ENCODE data around the gene DMD.

Gene DMD

GRCh38 chrX:32126997-32127396, 1084.4 kb downstream of the DMD start:
- Histone ChIP-seq H3K4me1 (ENCODE audit: low read length) (no peaks in the 10 kb centered on the region), H3K9me2 (replicated peaks; ENCODE audit: insufficient read depth, low read length) (no peaks in the 10 kb centered on the region), H3K9me3 (replicated peaks; ENCODE audit: insufficient read depth, low read length) (no peaks in the 10 kb centered on the region), H3K79me2 (ENCODE audit: low read length) (no peaks in the 10 kb centered on the region), H3K9ac (ENCODE audit: low read length) (no peak overlapping the region), H3K27ac (ENCODE audit: low read length) (no peak overlapping the region), H3K4me2 (ENCODE audit: low read depth, low read length) (no peak overlapping the region), H2AFZ (ENCODE audit: low read length) (no peak overlapping the region), H3K27me3 (replicated peaks; ENCODE audit: insufficient read depth, low read length) (no peaks in the 10 kb centered on the region), H3K4me3 (ENCODE audit: low read length) (no peak overlapping the region), H3K36me3 (replicated peaks; ENCODE audit: insufficient read depth, low read length) (no peaks in the 10 kb centered on the region), H4K20me1 (ENCODE audit: insufficient read depth, low read length) (no peaks in the 10 kb centered on the region), H3F3A (ENCODE audit: insufficient read depth, low read length) (no peaks in the 10 kb centered on the region)
- TF ChIP-seq EZH2phosphoT487 (IDR thresholded peaks at IDR 0.05; ENCODE audit: low read length): no peak
- no peak for TF ChIP-seq EZH2 (optimal IDR thresholded peaks at IDR 0.05; ENCODE audit: low read depth, low read length)
- TF ChIP-seq CTCF (IDR thresholded peaks at IDR 0.05; ENCODE audit: low read length): no peak
- DNase-seq: no peak

- Histone ChIP-seq H3K79me2 (ENCODE audit: low read length) (no peaks in the 10 kb centered on the region), H3K9me2 (replicated peaks; ENCODE audit: insufficient read depth, low read length) (no peaks in the 10 kb centered on the region), H3K36me3 (replicated peaks; ENCODE audit: insufficient read depth, low read length) (no peaks in the 10 kb centered on the region), H3K4me2 (ENCODE audit: low read depth, low read length) (no peak overlapping the region), H3K27ac (ENCODE audit: low read length) (no peak overlapping the region), H4K20me1 (ENCODE audit: insufficient read depth, low read length) (no peaks in the 10 kb centered on the region), H3K27me3 (replicated peaks; ENCODE audit: insufficient read depth, low read length) (no peaks in the 10 kb centered on the region), H3K4me3 (ENCODE audit: low read length) (no peak overlapping the region), H3K4me1 (ENCODE audit: low read length) (no peaks in the 10 kb centered on the region), H3F3A (ENCODE audit: insufficient read depth, low read length) (no peaks in the 10 kb centered on the region), H3K9me3 (replicated peaks; ENCODE audit: insufficient read depth, low read length) (no peaks in the 10 kb centered on the region), H2AFZ (ENCODE audit: low read length) (no peak overlapping the region), H3K9ac (ENCODE audit: low read length) (no peak overlapping the region)
- no peak for DNase-seq
- TF ChIP-seq EZH2phosphoT487 (IDR thresholded peaks at IDR 0.05; ENCODE audit: low read length) (no peak), CTCF (IDR thresholded peaks at IDR 0.05; ENCODE audit: low read length) (no peak), EZH2 (optimal IDR thresholded peaks at IDR 0.05; ENCODE audit: low read depth, low read length) (no peak)
These were observed 1092.5 kb downstream of the DMD start for GRCh38 chrX:32118832-32119231.

GRCh38 chrX:32116047-32116446, 1095.3 kb downstream of the DMD start:
- DNase-seq: no peak
- TF ChIP-seq EZH2 (optimal IDR thresholded peaks at IDR 0.05; ENCODE audit: low read depth, low read length) (no peak), EZH2phosphoT487 (IDR thresholded peaks at IDR 0.05; ENCODE audit: low read length) (no peak), CTCF (IDR thresholded peaks at IDR 0.05; ENCODE audit: low read length) (no peak)
- Histone ChIP-seq H3K27me3 (replicated peaks; ENCODE audit: insufficient read depth, low read length) (no peaks in the 10 kb centered on the region), H3K4me2 (ENCODE audit: low read depth, low read length) (no peak overlapping the region), H3K36me3 (replicated peaks; ENCODE audit: insufficient read depth, low read length) (no peaks in the 10 kb centered on the region), H3K4me3 (ENCODE audit: low read length) (no peak overlapping the region), H3K79me2 (ENCODE audit: low read length) (no peaks in the 10 kb centered on the region), H3K4me1 (ENCODE audit: low read length) (no peaks in the 10 kb centered on the region), H4K20me1 (ENCODE audit: insufficient read depth, low read length) (no peaks in the 10 kb centered on the region), H3K9ac (ENCODE audit: low read length) (no peak overlapping the region), H2AFZ (ENCODE audit: low read length) (no peak overlapping the region), H3K27ac (ENCODE audit: low read length) (no peak overlapping the region), H3F3A (ENCODE audit: insufficient read depth, low read length) (no peaks in the 10 kb centered on the region), H3K9me2 (replicated peaks; ENCODE audit: insufficient read depth, low read length) (no peaks in the 10 kb centered on the region), H3K9me3 (replicated peaks; ENCODE audit: insufficient read depth, low read length) (no peaks in the 10 kb centered on the region)

All from MM.1S (cell line).